ENCODE data around the gene UTS2. TPM values are rescaled to one million over a fixed set of nuclear protein-coding genes. Genes with fewer than 3 reads are reported as not detected.

UTS2 gene
- total and polyA plus RNA-seq, 2 of the 8 experiments (the other 6 are each of a cell fraction or from before 2014, with no cell fraction given) = not detected

DNA sequence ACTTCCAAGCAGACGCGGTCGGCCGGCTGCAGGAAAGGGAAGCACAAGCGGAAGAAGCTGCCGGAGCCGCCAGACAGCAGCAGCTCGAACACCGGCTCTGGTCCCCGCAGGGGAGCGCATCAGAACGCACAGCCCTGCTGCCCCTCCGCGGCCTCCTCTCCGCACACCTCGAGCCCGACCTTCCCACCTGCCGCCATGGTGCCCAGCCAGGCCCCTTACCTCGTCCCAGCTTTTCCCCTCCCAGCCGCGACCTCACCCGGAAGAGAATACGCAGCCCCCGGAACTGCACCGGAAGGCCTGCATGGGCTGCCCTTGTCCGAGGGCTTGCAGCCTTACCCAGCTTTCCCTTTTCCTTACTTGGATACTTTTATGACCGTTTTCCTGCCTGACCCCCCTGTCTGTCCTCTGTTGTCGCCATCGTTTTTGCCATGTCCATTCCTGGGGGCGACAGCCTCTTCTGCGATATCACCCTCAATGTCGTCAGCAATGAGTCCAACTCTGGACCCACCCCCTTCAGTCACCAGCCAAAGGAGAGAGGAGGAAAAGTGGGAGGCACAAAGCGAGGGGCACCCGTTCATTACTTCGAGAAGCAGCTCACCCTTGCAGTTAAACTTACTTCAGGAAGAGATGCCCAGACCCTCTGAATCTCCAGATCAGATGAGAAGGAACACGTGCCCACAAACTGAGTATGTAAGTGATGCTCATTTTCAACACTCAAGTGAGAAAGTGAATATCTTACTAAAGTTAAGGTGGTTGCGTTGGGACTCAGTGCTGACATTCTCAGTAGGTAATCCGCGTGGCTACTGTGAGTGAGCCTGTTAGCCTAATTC, 25.5 kb downstream of the UTS2 start (continued):
- TF ChIP-seq ZNF274 (IDR thresholded peaks at IDR 0.05; ENCODE audit: borderline replicate concordance, extremely low read depth, low read length) (no peak), HDAC6 (IDR thresholded peaks at IDR 0.05; ENCODE audit: low read depth, low read length) (no peak), SRF (IDR thresholded peaks at IDR 0.05; ENCODE audit: low read depth, low read length) (no peak), BRCA1 (IDR thresholded peaks at IDR 0.05; ENCODE audit: low read depth, low read length) (no peak), NANOG (IDR thresholded peaks at IDR 0.05; ENCODE audit: insufficient read depth, low read depth, low read length, poor library complexity, severe bottlenecking) (no peak)
- TF ChIP-seq, protein P1, sequence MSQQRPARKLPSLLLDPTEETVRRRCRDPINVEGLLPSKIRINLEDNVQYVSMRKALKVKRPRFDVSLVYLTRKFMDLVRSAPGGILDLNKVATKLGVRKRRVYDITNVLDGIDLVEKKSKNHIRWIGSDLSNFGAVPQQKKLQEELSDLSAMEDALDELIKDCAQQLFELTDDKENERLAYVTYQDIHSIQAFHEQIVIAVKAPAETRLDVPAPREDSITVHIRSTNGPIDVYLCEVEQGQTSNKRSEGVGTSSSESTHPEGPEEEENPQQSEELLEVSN (IDR thresholded peaks at IDR 0.05) = no peak
- TF ChIP-seq, protein P2, sequence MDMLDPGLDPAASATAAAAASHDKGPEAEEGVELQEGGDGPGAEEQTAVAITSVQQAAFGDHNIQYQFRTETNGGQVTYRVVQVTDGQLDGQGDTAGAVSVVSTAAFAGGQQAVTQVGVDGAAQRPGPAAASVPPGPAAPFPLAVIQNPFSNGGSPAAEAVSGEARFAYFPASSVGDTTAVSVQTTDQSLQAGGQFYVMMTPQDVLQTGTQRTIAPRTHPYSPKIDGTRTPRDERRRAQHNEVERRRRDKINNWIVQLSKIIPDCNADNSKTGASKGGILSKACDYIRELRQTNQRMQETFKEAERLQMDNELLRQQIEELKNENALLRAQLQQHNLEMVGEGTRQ (IDR thresholded peaks at IDR 0.05; ENCODE audit: low read length) = no peak
